ENCODE data around the gene TRIM32.

GRCh38 chr9:116653348-116654058 lies 33.6 kb upstream of the TRIM32 start:
- no peak for TF ChIP-seq POLR2A (IDR thresholded peaks at IDR 0.05; ENCODE audit: borderline replicate concordance, extremely low read depth, insufficient read depth, insufficient read length)
- TF ChIP-seq FOSL1 (IDR thresholded peaks at IDR 0.05; ENCODE audit: low read depth): no peak
- TF ChIP-seq EZH2phosphoT487 (IDR thresholded peaks at IDR 0.05; ENCODE audit: borderline replicate concordance): no peak
- TF ChIP-seq, protein P1, sequence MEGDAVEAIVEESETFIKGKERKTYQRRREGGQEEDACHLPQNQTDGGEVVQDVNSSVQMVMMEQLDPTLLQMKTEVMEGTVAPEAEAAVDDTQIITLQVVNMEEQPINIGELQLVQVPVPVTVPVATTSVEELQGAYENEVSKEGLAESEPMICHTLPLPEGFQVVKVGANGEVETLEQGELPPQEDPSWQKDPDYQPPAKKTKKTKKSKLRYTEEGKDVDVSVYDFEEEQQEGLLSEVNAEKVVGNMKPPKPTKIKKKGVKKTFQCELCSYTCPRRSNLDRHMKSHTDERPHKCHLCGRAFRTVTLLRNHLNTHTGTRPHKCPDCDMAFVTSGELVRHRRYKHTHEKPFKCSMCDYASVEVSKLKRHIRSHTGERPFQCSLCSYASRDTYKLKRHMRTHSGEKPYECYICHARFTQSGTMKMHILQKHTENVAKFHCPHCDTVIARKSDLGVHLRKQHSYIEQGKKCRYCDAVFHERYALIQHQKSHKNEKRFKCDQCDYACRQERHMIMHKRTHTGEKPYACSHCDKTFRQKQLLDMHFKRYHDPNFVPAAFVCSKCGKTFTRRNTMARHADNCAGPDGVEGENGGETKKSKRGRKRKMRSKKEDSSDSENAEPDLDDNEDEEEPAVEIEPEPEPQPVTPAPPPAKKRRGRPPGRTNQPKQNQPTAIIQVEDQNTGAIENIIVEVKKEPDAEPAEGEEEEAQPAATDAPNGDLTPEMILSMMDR (IDR thresholded peaks at IDR 0.05 in 2 of 3, conservative IDR thresholded peaks at IDR 0.05 in 1 of 3; ENCODE audit: borderline replicate concordance in 1 of 3, insufficient read depth in 1 of 3, low read depth in 2 of 3, low read length in 2 of 3): no peak
- no peak for TF ChIP-seq RAD21 (IDR thresholded peaks at IDR 0.05; ENCODE audit: low read depth)
